ENCODE data around the gene QRSL1.
A peak's percentile ranks its signal among the peaks of the same experiment; 100 is the strongest.
"Not testable (repeated sequence)": the region's sequence is repeated elsewhere in the genome, so short reads cannot be mapped to it uniquely, and the experiment has no call there.

The QRSL1 gene

GRCh38 chr6:106629103-106629858 lies at the start of gene QRSL1, which contains the start of gene RTN4IP1:
TSS of gene QRSL1 (plus strand) at chr6:106629578. CDS start at chr6:106629682, 104 bp downstream.
TSS of gene RTN4IP1 (minus strand) at chr6:106629498. CDS start at chr6:106629021, 477 bp downstream.
- peak; percentile 84 for DNase-seq

GRCh38 chr6:106581468-106581867 lies 47.9 kb upstream of the QRSL1 start:
- DNase-seq = no peak

GRCh38 chr6:106586815-106587415 lies 42.5 kb upstream of the QRSL1 start:
- DNase-seq = no peak

GRCh38 chr6:106588937-106589336 lies 40.4 kb upstream of the QRSL1 start:
- not testable (repeated sequence) for DNase-seq

- no peak for DNase-seq
Observed at GRCh38 chr6:106591111-106591825, 38.1 kb upstream of the QRSL1 start.

GRCh38 chr6:106599440-106599839 lies 29.9 kb upstream of the QRSL1 start:
- DNase-seq = no peak

- DNase-seq = no peak
Observed at GRCh38 chr6:106600329-106600728, 29.0 kb upstream of the QRSL1 start.

- peak; percentile 27 for DNase-seq
Observed at GRCh38 chr6:106608080-106608668, 21.2 kb upstream of the QRSL1 start.

- DNase-seq = peak; percentile 13
Observed at GRCh38 chr6:106609699-106610098, 19.7 kb upstream of the QRSL1 start.

GRCh38 chr6:106611030-106611429 lies 18.3 kb upstream of the QRSL1 start:
- DNase-seq = no peak

GRCh38 chr6:106612671-106613416 lies 16.5 kb upstream of the QRSL1 start:
- no peak for DNase-seq

GRCh38 chr6:106613590-106613989 lies 15.8 kb upstream of the QRSL1 start:
- DNase-seq = no peak

- no peak for DNase-seq
Observed at GRCh38 chr6:106614166-106614565, 15.2 kb upstream of the QRSL1 start.

- no peak for DNase-seq
Observed at GRCh38 chr6:106614592-106615257, 14.7 kb upstream of the QRSL1 start.

GRCh38 chr6:106617302-106617701 lies 12.1 kb upstream of the QRSL1 start:
- DNase-seq = no peak

- no peak for DNase-seq
Observed at GRCh38 chr6:106617857-106618256, 11.5 kb upstream of the QRSL1 start.

GRCh38 chr6:106618324-106618723 lies 11.1 kb upstream of the QRSL1 start:
- no peak for DNase-seq

GRCh38 chr6:106619223-106619622 lies 10.2 kb upstream of the QRSL1 start:
- DNase-seq = no peak

- no peak for DNase-seq
Observed at GRCh38 chr6:106620931-106621672, 8.3 kb upstream of the QRSL1 start.

GRCh38 chr6:106622412-106622811 lies 7.0 kb upstream of the QRSL1 start:
- DNase-seq = no peak

GRCh38 chr6:106623039-106623438 lies 6.3 kb upstream of the QRSL1 start:
- no peak for DNase-seq
